K562 (cell line): ENCODE results near the gene IPO13. TPM values are rescaled to one million over a fixed set of nuclear protein-coding genes. Genes with fewer than 3 reads are reported as not detected.

Source experiments
- ADNP ChIP-seq: fragments of 200-800 bp; sonication (Bioruptor generic); IDR thresholded peaks from 2 replicates; pipeline ENCODE4 v1.6.1; 2016; ENCODE audit warnings: missing genetic modification characterization, missing compliant biosample characterization
- ASH1L ChIP-seq: fragments of 450-650 bp; IDR thresholded peaks from 2 replicates; pipeline ENCODE4 v1.6.1; 2018; ENCODE audit warnings: borderline replicate concordance, mild to moderate bottlenecking, low read depth; ENCODE audit not compliant: partially characterized antibody
- BDP1 ChIP-seq: IDR thresholded peaks from 3 replicates; pipeline ENCODE4 v1.6.1; 2011; ENCODE audit not compliant: insufficient read length, insufficient read depth
- EHMT2 ChIP-seq: fragments of 450-650 bp; IDR thresholded peaks from 2 replicates; pipeline ENCODE4 v1.6.1; 2018; ENCODE audit warnings: antibody characterized with exemption
- FOXP1 ChIP-seq: sonication (generic); formaldehyde crosslinking; IDR thresholded peaks from 2 replicates; pipeline ENCODE4 v1.8.0; 2022; ENCODE audit warnings: mild to moderate bottlenecking, missing genetic modification reagents
- GABPB2 ChIP-seq: fragments of 250-450 bp; sonication (Bioruptor Pico); conservative IDR thresholded peaks from 2 replicates; pipeline ENCODE4 v1.5.1; 2021; ENCODE audit warnings: mild to moderate bottlenecking
- GATA2 ChIP-seq: sonication (generic); formaldehyde crosslinking; IDR thresholded peaks from 2 replicates; pipeline ENCODE4 v1.4.0; 2020; ENCODE audit warnings: mild to moderate bottlenecking, missing genetic modification reagents
- HMBOX1 ChIP-seq: sonication (generic); IDR thresholded peaks from 2 replicates; pipeline ENCODE4 v1.6.1; 2016
- KLF16 ChIP-seq: IDR thresholded peaks from 2 replicates; pipeline ENCODE4 v1.6.1; 2016; ENCODE audit warnings: antibody characterized with exemption
- MLLT1 ChIP-seq, 2 experiments: fragments of 450-650 bp; IDR thresholded peaks; 2 replicates each; pipeline ENCODE4 v1.6.1; 2016
- NFE2 ChIP-seq: IDR thresholded peaks from 2 replicates; pipeline ENCODE4 v1.6.1; 2014; ENCODE audit warnings: antibody characterized with exemption, low read depth
- NFXL1 ChIP-seq: fragments of 450-650 bp; formaldehyde crosslinking; IDR thresholded peaks from 2 replicates; pipeline ENCODE4 v1.4.0; 2021; ENCODE audit warnings: mild to moderate bottlenecking
- NFYB ChIP-seq: IDR thresholded peaks from 2 replicates; pipeline ENCODE4 v1.6.1; 2011; ENCODE audit warnings: mild to moderate bottlenecking, moderate library complexity; ENCODE audit not compliant: insufficient read length; ENCODE audit errors: extremely low read depth
- NR2C1 ChIP-seq, 2 experiments: fragments of 450-650 bp; IDR thresholded peaks; 2 replicates each; pipeline ENCODE4 v1.6.1; 2017; ENCODE audit warnings: mild to moderate bottlenecking in 2 of 2, antibody characterized with exemption in 1 of 2, inconsistent platforms in 1 of 2, missing compliant biosample characterization in 1 of 2, missing genetic modification characterization in 1 of 2
- OTX1 ChIP-seq: fragments of 450-650 bp; formaldehyde crosslinking; IDR thresholded peaks from 2 replicates; pipeline ENCODE4 v1.4.0; 2022; ENCODE audit warnings: mild to moderate bottlenecking
- RB1 ChIP-seq: fragments of 450-650 bp; IDR thresholded peaks from 2 replicates; pipeline ENCODE4 v1.6.1; 2017; ENCODE audit warnings: low read depth, mild to moderate bottlenecking
- SAP30 ChIP-seq: fragments of 200-600 bp; sonication (generic); IDR thresholded peaks from 2 replicates; pipeline ENCODE4 v1.6.1; 2012; ENCODE audit warnings: borderline replicate concordance, low read depth, mild to moderate bottlenecking, moderate library complexity, low read length, control low read depth, inconsistent platforms; ENCODE audit not compliant: insufficient read depth, poor library complexity, severe bottlenecking
- SMAD3 ChIP-seq: fragments of 450-650 bp; formaldehyde crosslinking; conservative IDR thresholded peaks from 2 replicates; pipeline ENCODE4 v1.4.0; 2020; ENCODE audit warnings: mild to moderate bottlenecking
- STAT5A ChIP-seq: IDR thresholded peaks from 2 replicates; pipeline ENCODE4 v1.6.1; 2012; ENCODE audit warnings: low read length, inconsistent platforms, borderline replicate concordance
- ZBTB1 ChIP-seq: sonication (generic); formaldehyde crosslinking; IDR thresholded peaks from 2 replicates; pipeline ENCODE4 v1.8.1; 2023; ENCODE audit warnings: missing genetic modification reagents, low read depth, mild to moderate bottlenecking, borderline replicate concordance
- ZNF41 ChIP-seq: fragments of 250-450 bp; sonication (Bioruptor Pico); conservative IDR thresholded peaks from 2 replicates; pipeline ENCODE4 v1.4.0; 2020; ENCODE audit warnings: mild to moderate bottlenecking
- ZNF436 ChIP-seq: fragments of 250-450, 450-650 bp; sonication (Bioruptor Pico); formaldehyde crosslinking; IDR thresholded peaks from 2 replicates; pipeline ENCODE4 v1.7.0; 2020; ENCODE audit warnings: mild to moderate bottlenecking
- ZNF766 ChIP-seq: fragments of 200-800 bp; sonication (Bioruptor generic); conservative IDR thresholded peaks from 2 replicates; pipeline ENCODE4 v1.6.1; 2016; ENCODE audit warnings: missing genetic modification characterization, missing compliant biosample characterization
- polyA plus RNA-seq, 8 experiments: library from polyadenylated mRNA; depleted of rRNA in 4 of 8; stranded (reverse) in 5 of 8; unstranded in 3 of 8; fragments of >200 nt; fragmentation: Nextera tagmentation in 2 of 8; fragmentation: Illumina TruSeq in 1 of 8; extraction: Ambion mirVana in 2 of 8; extraction: Trizol in 1 of 8; gene quantifications; 2 replicates each; pipeline versions ENCODE4 v1.2.1 to v1.2.3, GENCODE V29; 2011 to 2014; ENCODE audit warnings: inconsistent platforms in 1 of 8, missing spikeins in 1 of 8
- total RNA-seq, 7 experiments: library from RNA; depleted of rRNA in 6 of 7; stranded (reverse); fragments of >200 nt in 6 of 7; fragmentation: Illumina TruSeq in 2 of 7; extraction: Trizol in 2 of 7; gene quantifications; 2 replicates each; pipeline versions ENCODE4 v1.2.1 to v1.2.3, GENCODE V29; 2011 to 2021; ENCODE audit warnings: low replicate concordance in 1 of 7
- TF ChIP-seq, protein P1 (sequence below): sonication (generic); formaldehyde crosslinking; IDR thresholded peaks from 2 replicates; pipeline ENCODE4 v1.8.1; 2023; ENCODE audit warnings: mild to moderate bottlenecking, missing genetic modification reagents
- TF ChIP-seq, protein P2 (sequence below): fragments of 450-650 bp; IDR thresholded peaks from 2 replicates; pipeline ENCODE4 v1.7.0; 2016; ENCODE audit warnings: borderline replicate concordance

The IPO13 gene
- total and polyA plus RNA-seq, 9 of the 15 experiments (the other 6 are each of a cell fraction or from before 2014, with no cell fraction given) = 7.0 to 30.8 (median 16.2) TPM

GRCh38 chr1:43982808-43983207 lies 36.1 kb downstream of the IPO13 start (continued):
- TF ChIP-seq BDP1 (no peak), FOXP1 (CRISPR knock-in tag) (no peak), NR2C1 (IDR thresholded peaks at IDR 0.05) (no peak), NR2C1 (tag; IDR thresholded peaks at IDR 0.05) (0 out of 2 replicates have a peak, but pooled peaks have one; percentile 10), OTX1 (CRISPR knock-in tag) (no peak), HMBOX1 (no peak), EHMT2 (0 out of 2 replicates have a peak, but pooled peaks have one; percentile 8), SMAD3 (CRISPR knock-in tag) (no peak), ZBTB1 (CRISPR knock-in tag) (no peak), ZNF766 (CRISPR knock-in tag) (no peak), ADNP (tag) (no peak), GABPB2 (CRISPR knock-in tag) (no peak), ZNF436 (CRISPR knock-in tag) (no peak), GATA2 (CRISPR knock-in tag) (no peak), KLF16 (no peak), SAP30 (no peak), NFE2 (no peak), ASH1L (no peak), ZNF41 (no peak), MLLT1 (IDR thresholded peaks at IDR 0.05) (peak in 1 of 2 experiments; percentile 49; a peak in 1 of 4 replicates), NFYB (no peak), STAT5A (no peak), RB1 (no peak), NFXL1 (CRISPR knock-in tag) (no peak)
- TF ChIP-seq, protein P1, sequence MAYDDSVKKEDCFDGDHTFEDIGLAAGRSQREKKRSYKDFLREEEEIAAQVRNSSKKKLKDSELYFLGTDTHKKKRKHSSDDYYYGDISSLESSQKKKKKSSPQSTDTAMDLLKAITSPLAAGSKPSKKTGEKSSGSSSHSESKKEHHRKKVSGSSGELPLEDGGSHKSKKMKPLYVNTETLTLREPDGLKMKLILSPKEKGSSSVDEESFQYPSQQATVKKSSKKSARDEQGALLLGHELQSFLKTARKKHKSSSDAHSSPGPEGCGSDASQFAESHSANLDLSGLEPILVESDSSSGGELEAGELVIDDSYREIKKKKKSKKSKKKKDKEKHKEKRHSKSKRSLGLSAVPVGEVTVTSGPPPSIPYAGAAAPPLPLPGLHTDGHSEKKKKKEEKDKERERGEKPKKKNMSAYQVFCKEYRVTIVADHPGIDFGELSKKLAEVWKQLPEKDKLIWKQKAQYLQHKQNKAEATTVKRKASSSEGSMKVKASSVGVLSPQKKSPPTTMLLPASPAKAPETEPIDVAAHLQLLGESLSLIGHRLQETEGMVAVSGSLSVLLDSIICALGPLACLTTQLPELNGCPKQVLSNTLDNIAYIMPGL = no peak
- TF ChIP-seq, protein P2, sequence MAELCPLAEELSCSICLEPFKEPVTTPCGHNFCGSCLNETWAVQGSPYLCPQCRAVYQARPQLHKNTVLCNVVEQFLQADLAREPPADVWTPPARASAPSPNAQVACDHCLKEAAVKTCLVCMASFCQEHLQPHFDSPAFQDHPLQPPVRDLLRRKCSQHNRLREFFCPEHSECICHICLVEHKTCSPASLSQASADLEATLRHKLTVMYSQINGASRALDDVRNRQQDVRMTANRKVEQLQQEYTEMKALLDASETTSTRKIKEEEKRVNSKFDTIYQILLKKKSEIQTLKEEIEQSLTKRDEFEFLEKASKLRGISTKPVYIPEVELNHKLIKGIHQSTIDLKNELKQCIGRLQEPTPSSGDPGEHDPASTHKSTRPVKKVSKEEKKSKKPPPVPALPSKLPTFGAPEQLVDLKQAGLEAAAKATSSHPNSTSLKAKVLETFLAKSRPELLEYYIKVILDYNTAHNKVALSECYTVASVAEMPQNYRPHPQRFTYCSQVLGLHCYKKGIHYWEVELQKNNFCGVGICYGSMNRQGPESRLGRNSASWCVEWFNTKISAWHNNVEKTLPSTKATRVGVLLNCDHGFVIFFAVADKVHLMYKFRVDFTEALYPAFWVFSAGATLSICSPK = no peak
